HG02678 (cell line): ENCODE data around the gene GYS1.
"Not testable (repeated sequence)": the region's sequence is repeated elsewhere in the genome, so short reads cannot be mapped to it uniquely, and the experiment has no call there.

Experiments
- ATAC-seq: cut with Tn5 transposase; IDR thresholded peaks from one replicate; pipeline ENCODE4 v1.9.1; 2021; ENCODE audit warnings: mild to moderate bottlenecking, moderate library complexity; ENCODE audit not compliant: unreplicated experiment

Gene GYS1

GRCh38 chr19:48993175-48994034 lies at the start of gene GYS1, which contains the start of gene RUVBL2:
Gene GYS1, minus strand, starts transcription at chr19:48993309. Its CDS starts 197 bp downstream, at chr19:48993112.
Gene RUVBL2, plus strand, starts transcription at chr19:48993887. Its CDS starts 25 bp downstream, at chr19:48993912.
- ATAC-seq, result peak; percentile 88

DNA sequence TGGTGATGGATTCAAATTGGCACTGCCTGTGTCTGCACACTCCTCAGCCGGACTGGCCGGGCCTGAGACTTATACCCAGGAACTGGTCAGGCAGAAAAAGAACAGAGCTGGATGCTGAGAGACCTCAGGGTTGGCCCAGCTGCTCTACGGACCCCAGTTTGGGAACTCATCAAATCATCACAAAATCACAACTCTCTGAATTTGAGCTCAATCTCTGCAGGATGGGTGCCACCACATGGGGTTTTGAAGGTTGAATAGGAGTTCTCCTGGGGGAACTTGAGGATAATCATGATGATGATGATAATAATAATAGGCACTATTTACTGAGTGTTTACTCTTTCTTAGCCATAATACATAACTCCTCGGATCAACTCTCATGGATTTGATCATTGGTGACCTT lies 49.6 kb upstream of the GYS1 start:
- not testable (repeated sequence) for ATAC-seq

GRCh38 chr19:49042177-49042576 lies 49.1 kb upstream of the GYS1 start:
- no peak for ATAC-seq

- not testable (repeated sequence) for ATAC-seq
These were observed 46.6 kb upstream of the GYS1 start for GRCh38 chr19:49039736-49040135.

GRCh38 chr19:49038557-49039276 lies 45.6 kb upstream of the GYS1 start:
- not testable (repeated sequence) for ATAC-seq

DNA sequence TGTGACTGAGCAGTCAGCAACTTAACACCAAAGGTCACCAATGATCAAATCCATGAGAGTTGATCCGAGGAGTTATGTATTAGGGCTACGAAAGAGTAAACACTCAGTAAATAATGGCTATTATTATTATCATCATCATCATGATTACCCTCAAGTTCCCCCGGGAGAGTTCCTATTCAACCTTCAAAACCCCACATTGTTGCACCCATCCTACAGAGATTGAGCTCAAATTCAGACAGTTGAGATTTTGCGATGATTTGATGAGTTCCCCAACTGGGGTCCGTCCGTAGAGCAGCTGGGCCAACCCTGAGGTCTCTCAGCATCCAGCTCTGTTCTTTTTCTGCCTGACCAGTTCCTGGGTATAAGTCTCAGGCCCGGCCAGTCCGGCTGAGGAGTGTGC lies 45.0 kb upstream of the GYS1 start:
- not testable (repeated sequence) for ATAC-seq

- ATAC-seq, result not testable (repeated sequence)
These were observed 43.7 kb upstream of the GYS1 start, which contains the start of gene CGB1 for GRCh38 chr19:49036815-49037214. Gene CGB1, minus strand, starts transcription at chr19:49036895. Its CDS starts 184 bp downstream, at chr19:49036711.

GRCh38 chr19:49031642-49032301 lies 38.7 kb upstream of the GYS1 start, which contains the start of gene CGB2:
Gene CGB2, plus strand, starts transcription at chr19:49031890. Its CDS starts 206 bp downstream, at chr19:49032096.
- not testable (repeated sequence) for ATAC-seq

DNA sequence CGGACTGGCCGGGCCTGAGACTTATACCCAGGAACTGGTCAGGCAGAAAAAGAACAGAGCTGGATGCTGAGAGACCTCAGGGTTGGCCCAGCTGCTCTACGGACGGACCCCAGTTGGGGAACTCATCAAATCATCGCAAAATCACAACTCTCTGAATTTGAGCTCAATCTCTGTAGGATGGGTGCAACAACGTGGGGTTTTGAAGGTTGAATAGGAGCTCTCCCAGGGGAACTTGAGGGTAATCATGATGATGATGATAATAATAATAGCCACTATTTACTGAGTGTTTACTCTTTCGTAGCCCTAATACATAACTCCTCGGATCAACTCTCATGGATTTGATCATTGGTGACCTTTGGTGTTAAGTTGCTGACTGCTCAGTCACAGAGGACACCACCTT lies 37.2 kb upstream of the GYS1 start:
- ATAC-seq, result not testable (repeated sequence)

- ATAC-seq, result not testable (repeated sequence)
These were observed 36.6 kb upstream of the GYS1 start for GRCh38 chr19:49029749-49030148.

GRCh38 chr19:49028686-49029085 lies 35.6 kb upstream of the GYS1 start:
- ATAC-seq, result not testable (repeated sequence)

DNA sequence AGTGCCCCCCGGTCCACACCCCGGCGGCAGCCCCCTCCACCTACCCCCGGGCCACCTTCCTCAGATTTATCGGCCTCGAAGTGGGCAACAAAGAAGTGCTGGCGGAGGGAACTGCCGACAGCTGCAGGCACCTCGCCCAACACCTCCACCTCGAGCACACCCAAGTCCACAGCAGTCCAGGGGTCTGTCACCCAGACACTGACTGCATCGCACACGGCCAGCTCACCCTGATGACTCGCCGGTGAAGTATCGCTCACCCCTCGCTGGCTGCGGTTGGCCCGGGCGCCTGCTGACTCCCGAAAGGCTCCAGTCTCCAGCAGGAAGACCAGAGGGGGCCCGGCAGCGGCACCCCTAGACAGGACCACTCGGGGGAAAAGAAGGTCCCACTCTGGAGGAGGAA lies 32.5 kb upstream of the GYS1 start:
- ATAC-seq, result not testable (repeated sequence)

- not testable (repeated sequence) for ATAC-seq
These were observed 32.0 kb upstream of the GYS1 start for GRCh38 chr19:49025088-49025487.

DNA sequence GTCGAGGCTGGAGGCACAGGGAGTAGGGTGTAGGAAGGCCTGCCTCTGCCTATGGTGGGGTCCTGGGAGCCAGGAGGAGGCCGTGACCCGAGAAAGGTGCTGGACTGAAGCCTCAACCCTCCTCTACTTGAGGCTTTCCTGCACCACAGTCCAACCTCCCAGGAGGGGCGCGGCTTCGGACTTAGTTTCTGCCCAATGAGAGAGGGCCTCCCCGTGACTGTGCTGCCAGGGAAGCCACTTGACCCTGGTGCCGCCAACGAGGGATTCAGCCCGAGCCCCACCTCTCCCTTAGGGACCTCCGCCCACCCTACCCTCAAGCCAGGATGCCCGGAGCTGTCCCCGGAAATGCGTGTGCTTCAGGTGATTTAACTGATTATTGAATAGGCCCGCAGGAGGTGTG lies 31.1 kb upstream of the GYS1 start, which contains the start of gene CGB3:
CGB3 (minus strand) TSS at position 101 of the 400 bp plus-strand sequence. CDS start 362 bp downstream, outside the sequence.
- not testable (repeated sequence) for ATAC-seq

DNA sequence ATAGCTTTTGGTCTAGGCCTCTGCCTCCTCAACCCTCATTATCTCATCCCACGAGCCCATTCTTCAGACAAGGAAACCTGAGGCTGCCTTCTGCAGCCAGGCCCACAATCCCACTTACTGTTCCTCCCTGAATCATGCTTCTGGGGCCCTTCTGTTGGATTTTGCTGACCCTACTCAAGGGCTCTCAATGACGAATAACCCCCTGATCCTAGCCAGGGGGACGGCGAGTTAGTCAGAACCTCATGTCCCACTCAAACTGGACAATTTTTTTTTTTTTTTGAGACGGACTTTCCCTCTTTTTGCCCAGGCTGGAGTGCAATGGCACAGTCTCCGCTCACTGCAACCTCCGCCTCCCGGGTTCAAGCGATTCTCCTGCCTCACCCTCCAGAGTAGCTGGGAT lies 29.0 kb upstream of the GYS1 start:
- ATAC-seq, result no peak

DNA sequence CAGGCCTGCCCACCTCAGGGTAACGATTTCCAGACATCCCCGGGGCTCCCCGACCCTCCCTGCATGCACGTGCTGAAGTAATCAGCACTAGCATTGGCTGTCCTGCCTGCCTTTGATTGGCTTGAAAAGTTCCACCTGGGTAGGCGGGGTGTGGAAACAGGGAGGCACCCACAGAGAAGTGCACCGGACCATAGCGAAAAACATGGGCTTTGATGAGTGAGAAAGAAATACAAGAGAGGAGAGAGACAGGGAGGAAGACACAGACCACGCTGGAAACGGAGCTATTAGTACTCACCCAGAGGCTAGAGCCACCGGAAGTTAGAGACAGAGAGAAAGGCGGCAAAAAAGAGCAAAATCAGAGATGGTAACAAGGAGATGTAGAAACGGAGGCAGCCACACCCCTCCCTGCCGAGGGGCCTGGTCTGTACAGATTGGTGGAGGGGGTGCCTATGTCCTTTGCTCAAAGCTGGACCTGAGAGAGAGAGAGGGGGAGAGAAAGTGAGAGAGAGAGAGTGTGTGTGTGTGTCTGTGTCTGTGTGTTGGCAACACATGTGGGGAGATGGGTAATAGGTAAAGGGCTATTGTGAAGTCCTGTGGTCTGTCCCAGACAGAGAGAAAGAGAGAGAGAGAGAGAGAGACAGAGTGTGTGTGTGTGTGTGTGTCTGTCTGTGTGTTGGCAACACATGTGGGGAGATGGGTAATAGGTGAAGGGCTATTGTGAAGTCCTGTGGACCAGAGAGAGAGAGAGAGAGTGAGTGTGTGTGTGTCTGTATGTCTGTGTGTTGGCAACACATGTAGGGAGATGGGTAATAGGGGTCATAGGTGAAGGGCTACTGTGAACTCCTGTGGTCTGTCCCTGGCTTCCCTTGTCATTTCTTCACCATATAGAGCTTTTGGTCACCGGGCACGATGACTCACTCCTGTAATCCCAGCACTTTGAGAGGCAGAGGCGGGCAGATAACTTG lies 28.1 kb upstream of the GYS1 start:
- no peak for ATAC-seq

DNA sequence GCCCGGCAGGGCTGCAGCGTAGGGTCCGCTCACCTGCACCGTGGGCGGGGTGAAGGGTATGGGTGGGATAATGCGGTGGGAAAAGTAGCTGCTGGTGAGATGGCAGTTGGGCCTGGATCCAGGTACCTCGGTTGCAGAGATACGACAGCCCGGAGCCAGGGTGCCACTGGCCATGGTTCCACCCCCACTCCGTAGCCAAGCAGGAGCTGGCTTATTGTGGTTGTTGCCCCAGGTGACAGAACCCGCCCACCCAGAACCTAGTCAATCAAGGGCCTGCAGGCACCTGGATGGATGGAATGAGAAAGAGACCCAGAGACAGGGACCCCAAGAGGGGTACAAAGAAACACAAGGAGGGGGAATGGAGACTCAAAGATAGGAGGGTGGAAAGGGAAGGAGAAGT lies 27.2 kb upstream of the GYS1 start:
- no peak for ATAC-seq

DNA sequence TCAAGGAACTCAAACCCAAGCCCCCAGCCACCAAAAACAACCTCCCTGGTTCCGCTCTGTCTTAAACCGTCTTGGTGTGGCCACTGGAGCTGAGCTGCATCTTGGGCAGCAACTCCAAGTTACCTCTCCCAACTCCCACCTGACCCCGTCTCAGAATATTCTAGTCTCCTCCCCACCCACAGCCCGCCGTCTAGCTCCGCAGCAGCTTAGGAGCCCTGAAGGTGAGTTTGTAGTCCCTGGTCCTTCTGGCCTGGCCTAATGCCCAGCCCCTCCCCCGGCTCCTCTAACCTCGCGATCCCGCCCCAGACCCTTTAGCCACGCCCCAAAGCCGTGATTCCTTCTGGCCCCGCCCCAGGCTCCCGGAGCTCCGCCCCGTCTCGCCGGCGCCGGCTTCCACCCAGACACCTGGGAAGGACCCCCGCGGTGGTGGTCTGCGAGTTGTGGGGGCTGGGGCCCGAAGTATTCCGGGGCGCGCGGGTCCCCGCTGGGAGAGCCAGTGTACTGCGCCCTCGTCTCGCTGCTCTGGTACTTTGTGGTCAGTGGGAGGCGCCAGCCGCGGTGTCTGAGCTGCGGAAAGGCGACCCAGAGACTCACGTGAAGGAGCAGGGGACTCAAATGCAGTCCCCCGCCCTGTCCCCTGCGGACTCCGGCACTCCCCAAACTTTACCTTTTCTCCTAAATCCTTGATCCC lies 26.3 kb upstream of the GYS1 start:
- ATAC-seq, result no peak
